TTC549 (cell line): ENCODE data around the gene XNDC1N.
"Not testable (repeated sequence)": the region's sequence is repeated elsewhere in the genome, so short reads cannot be mapped to it uniquely, and the experiment has no call there.

Source experiments
- FAIRE-seq: peaks from 2 replicates; lab custom pipeline; 2012; peaks lifted over from hg19 to GRCh38; lab: Jason Lieb, UNC

XNDC1N gene

DNA sequence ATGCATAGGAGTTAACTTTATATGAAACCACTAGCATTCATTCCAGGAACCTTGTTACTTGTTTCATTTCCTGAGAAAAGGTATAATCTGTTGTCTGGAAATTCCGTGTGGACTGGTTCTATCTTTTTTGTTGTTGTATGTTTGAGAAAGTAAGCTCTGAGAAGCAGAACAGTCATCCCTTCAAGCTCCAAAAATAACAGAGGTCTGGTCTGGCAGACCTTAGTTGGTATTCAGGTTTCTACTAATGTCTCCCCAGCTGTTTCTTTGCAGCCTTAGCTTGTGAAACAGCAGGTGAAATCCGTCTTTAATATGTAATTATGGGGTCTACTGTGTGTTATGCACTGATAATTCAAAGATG is 2.8 kb upstream of the XNDC1N start:
- FAIRE-seq, result no peak

DNA sequence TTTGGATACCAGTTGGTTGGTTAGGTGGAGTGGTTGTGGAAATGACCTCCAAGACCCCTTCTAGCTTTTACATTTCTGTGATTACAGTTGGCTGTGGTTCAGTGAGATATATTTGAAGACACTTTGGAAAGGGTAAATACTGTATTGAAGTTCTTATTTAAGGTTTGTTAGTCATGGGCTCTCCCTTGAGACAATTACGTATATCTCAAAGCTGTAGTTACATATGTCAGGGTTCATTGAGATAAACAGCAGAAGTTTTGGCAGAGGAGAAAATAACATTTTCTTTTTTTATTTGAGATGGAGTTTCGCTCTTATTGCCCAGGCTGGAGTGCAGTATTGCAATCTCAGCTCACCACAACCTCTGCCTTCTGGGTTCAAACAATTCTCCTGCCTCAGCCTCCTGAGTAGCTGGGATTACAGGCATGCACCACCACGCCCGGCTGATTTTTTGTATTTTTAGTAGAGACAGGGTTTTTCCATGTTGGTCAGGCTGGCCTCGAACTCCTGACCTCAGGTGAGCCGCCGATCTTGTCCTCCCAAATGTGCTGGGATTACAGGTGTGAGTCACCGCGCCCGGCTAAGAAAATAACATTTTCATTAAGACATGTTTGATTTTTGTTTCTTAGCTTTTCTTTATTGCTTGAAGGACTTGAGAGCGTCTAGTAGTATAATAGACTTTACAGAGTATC is 2.3 kb upstream of the XNDC1N start:
- FAIRE-seq, result no peak

DNA sequence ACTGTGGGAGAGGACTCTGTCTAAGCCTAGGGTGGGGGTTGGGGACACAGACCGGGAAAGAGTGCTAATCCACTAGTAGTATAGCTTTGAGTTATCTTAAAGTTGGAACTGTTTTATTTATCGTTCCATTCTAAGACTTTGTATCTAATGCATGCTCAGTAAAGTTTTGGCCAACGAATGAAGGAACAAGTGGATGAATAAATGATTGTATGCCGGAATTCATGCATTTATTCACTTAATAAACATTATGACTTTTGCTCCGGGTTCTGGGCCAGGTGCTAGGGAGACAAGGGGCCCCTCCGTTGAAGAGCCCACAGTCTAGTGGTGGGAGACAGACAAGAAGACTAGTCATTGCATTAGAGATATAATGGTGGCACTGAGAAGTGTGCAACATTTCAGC is 1.1 kb upstream of the XNDC1N start:
- FAIRE-seq, result no peak

DNA sequence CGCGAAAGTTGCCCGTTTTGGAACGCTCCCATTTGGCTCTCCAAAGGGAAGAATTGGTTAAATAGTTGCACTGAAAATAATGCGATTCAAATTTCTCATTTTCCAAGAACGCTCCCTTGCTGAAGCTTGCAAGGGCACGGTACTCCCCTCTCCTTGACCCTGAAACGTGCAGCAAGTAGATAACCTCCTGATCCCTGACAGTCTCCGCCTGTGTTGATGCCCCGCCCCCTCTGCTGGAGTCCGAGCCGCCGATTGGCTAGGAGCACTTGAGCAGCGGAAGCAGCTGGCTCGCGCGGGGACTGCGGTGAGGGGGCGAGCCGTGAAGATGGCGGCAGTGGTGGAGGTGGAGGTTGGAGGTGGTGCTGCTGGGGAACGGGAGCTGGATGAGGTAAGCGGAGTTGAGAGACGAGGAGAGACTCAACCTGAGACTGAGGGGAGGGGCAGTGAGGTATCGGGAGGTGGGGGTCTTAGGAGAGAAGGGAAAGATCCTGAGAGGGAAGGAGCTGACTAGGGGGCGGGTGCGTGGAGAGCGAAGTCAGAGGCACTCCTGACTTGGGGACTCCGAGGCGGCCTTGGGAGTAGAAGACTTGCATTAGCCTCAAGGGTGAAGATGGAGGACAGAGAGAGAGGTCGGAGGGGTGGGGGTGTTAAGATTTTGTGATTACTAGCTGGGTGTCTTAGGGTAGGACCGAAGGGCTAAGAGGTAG is 496 bp upstream of the XNDC1N start, which contains the start of gene RNF121:
TSS of gene RNF121 (plus strand) at position 310 of the 707 bp plus-strand sequence. CDS start at position 326, 16 bp downstream.
- no peak for FAIRE-seq

DNA sequence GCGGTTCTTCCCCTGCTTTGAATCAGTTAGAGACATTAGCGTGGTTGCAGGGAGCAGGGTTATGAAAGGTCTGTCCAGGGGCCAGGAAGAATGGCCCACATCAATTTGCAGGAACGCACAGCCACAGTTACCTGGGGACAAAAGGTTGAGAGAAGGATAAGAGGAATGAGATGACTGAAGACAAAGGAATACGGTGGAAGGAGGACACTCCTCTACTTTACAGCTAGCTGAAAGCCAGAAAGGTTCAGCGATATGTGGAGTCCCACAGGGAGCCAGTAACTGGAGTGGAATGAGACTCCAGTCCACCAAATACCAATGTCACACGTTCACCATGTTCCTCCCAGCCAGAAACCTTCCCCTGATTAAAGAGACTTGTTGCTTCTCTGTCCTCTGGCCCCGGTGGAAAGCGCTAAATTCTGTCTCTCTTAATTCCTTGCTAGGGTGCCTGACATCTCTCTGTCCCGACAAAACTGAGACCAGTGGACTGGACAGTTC is 10.7 kb downstream of the XNDC1N start:
- no peak for FAIRE-seq

DNA sequence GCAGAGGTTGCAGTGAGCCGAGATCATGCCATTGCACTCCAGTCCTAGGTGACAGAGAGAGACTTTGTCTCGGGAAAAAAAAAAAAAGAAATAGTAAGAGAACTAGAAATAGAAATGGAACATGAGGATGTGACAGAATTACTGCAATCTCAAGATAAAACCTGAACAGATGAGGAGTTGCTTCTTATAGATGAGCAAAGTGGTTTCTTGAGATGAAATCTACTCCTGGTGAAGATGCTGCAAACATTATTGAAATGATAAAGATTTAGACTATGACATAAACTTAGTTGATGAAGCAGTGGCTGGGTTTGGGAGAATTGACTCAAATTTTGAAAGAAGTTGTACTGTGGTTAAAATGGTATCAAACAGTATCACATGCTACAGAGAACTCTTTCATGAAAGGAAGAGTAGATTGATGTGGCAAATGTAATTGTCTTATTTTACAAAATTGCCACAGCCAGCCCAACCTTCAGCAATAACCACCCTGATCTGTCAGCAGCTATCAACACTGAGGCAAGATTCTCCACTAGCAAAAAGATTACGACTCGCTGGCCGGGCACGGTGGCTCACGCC is 13.7 kb downstream of the XNDC1N start:
- no peak for FAIRE-seq

DNA sequence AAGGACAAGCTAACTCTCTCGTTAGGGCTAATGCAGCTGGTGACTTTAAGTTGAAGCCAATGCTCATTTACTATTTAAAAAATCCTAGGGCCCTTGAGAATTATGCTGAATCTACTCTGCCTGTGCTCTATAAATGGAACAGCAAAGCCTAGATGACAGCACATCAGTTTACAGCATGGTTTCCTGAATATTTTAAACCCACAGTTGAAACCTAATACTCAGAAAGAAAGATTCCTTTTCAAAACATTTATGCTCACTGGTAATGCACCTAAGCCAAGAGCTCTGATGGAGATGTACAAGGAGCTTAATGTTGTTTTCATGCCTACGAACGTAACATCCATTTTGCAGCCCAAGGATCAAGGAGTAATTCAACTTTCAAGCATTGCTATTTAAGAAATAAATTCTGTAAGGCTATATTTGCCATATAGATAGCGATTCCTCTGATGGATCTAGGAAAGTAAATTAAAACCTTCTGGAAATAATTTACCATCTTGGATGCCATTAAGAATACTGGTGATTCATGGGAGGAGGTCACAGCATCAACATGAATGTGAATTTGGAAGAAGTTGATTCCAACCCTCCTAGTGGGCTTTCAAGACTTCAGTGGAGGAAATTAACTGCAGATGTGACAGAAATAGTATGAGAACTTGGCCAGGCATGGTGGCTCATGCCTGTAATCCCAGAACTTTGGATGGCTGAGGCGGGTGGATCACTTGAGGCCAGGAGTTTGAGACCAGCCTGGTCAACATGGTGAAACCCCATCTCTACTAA is 14.5 kb downstream of the XNDC1N start:
- no peak for FAIRE-seq

DNA sequence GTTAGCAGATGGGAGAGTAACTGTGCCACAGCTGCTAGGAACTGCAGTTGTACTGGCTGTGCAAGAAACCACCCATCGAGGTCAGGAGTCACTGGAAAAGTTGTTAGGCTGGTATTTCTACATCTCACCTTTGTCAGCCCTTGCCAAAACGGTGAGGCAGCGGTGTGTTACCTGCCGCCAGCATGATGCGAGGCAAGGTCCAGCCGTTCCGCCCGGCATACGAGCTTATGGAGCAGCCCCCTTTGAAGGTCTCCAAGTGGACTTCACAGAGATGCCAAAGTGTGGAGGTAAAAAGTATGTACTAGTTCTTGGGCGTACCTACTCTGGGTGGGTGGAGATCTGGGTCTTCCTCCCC is 16.4 kb downstream of the XNDC1N start:
- not testable (repeated sequence) for FAIRE-seq

DNA sequence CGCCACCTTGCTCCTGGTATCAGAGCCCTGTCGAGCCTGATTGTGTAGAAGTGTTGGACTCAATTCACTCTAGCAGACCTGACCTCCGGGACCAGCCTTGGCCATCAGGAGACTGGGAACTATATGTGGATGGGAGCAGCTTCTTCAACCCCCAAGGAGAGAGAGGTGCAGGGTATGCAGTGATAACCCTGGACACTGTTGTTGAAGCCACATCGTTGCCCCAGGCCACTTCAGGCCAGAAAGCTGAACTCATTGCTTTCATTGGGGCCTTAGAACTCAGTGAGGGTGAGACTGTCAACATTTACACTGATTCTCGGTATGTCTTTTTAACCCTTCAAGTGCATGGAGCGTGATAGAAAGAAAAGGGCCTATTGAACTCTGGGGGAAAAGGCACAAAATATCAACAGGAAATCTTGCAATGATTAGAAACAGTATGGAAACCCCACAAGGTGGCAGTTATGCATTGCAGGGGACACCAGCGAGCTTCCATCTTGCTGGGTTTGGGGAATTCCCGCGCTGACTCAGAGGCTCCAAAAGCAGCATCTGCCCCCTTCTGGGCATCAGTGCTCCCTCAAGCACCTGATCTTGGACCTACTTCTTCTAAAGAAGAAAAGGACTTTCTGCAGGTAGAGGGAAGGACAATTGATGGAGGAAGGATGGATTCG is 16.9 kb downstream of the XNDC1N start:
- not testable (repeated sequence) for FAIRE-seq

DNA sequence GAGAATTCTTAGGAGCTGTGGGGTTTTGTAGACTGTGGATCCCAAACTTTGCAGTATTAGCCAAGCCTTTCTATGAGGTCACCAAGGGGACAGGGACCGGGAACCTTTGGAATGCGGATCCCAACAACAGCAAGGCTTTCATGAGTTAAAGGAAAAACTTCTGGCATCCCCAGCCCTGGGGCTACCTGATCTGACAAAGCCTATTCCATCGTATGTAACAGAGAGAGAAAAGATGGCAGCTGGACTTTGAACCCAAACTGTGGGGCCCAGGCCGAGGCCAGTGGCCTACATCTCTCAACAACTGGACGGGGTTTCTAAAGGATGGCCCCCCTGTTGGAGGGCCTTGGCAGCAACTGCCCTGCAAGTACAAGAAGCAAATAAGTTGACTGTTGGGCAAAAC is 17.6 kb downstream of the XNDC1N start:
- not testable (repeated sequence) for FAIRE-seq

DNA sequence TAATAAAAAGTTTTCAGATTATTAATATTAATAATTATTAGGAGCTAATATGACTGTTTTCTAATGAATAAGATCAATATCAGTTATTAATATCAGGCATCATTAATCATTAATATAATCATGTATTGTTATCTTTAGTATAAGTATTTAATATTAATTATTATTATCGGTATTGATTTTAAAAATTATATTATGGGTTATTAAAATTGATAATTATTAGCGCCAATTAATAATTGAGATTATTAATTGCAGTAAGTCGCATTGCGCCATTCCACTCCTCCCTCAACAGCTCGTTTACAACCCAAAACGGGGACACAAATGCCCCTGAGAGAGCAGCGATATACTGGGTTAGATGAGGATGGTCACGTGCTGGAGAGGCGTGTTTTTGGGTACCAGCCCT is 20.2 kb downstream of the XNDC1N start:
- no peak for FAIRE-seq

DNA sequence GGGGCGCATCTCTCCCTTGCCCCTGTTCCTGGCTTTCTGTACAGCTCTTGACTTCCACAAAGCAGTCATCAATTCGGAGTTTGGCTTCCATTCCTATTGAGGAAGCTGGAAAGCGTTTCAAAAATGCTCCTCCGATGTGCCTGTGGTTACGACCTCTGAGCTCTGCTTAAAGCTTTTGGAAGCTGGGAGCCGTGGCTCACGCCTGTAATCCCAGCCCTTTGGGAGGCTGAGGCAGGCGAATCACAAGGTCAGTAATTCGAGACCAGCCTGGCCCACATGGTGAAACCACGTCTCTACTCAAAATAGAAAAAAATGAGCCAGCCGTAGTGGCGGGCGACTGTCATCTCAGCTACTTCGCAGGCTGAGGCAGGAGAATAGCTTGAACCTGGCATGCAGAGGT is 27.3 kb downstream of the XNDC1N start:
- FAIRE-seq, result not testable (repeated sequence)

DNA sequence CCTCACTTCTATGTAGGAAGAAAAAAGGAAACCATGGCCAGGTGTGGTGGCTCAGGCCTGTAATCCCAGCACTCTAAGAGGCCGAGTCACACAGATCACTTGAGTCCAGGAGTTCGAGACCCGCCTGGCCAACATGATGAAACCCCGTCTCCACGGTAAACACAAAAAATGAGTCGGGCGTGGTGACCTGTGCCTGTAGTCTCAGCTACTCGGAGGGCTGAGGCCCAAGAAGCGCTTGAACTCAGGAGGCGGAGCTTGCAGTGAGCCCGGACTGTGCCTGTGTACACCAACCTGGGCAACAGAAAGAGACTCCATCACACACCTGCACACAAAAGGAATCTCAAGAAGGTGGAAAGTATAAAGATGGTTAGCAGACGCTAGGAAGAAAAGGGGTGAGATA is 32.4 kb downstream of the XNDC1N start:
- no peak for FAIRE-seq

DNA sequence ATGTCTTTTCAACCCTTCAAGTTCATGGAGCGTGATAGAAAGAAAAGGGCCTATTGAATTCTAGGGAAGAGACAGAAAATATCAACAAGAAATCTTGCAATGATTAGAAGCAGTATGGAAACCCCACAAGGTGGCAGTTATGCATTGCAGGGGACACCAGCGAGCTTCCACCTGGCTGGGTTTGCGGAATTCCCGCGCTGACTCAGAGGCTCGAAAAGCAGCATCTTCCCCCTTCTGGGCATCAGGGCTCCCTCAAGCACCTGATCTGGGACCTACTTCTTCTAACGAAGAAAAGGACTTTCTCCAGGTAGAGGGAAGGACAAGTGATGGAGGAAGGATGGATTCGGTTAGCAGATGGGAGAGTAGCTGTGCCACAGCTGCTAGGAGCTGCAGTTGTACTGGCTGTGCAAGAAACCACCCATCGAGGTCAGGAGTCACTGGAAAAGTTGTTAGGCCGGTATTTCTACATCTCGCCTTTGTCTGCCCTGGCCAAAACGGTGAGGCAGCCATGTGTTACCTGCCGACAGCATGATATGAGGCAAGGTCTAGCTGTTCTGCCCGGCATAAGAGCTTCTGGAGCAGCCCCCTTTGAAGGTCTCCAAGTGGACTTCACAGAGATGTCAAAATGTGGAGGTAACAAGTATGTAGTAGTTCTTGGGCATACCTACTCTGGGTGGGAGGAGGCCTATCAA is 39.1 kb downstream of the XNDC1N start:
- not testable (repeated sequence) for FAIRE-seq

DNA sequence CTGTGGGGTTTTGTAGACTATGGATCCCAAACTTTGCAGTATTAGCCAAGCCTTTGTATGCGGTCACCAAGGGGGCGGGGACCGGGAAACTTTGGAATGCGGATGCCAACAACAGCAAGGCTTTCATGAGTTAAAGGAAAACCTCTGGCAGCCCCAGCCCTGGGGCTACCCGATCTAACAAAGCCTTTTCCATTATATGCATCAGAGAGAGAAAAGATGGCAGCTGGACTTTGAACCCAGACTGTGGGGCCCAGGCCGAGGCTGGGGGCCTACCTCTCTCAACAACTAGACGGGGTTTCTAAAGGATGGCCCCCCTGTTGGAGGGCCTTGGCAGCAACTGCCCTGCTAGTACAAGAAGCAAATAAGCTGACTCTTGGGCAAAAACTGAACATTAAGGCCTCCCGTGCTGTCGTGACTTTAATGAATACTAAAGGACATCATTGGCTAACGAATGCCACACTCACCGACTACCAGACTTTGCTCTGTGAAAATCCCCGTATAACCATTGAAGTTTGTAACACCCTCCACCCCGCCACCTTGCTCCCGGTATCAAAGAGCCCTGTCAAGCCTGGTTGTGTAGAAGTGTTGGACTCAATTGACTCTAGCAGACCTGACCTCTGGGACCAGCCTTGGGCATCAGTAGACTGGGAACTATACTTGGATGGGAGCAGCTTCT is 39.9 kb downstream of the XNDC1N start:
- not testable (repeated sequence) for FAIRE-seq

DNA sequence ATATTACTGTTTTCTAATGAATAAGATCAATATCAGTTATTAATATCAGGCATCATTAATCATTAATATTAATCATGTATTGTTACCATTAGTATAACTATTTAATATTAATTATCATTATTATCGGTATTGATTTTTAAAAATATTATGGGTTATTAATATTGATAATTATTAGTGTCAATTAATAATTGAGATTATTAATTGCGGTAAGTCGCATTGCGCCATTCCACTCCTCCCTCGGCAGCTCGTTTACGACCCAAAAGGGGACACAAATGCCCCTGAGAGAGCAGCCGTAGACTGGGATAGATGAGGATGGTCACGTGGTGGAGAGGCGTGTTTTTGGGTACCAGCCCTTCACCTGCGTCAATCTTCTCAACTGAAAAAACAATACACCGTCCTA is 42.6 kb downstream of the XNDC1N start:
- FAIRE-seq, result not testable (repeated sequence)
